GM12892 (cell line): ENCODE measurements around the gene SDK2.

Experiments
- POLR2A ChIP-seq: IDR thresholded peaks from 2 replicates; pipeline ENCODE4 v1.6.1; 2011; ENCODE audit warnings: low read depth, low read length, control low read depth
- POLR2AphosphoS5 ChIP-seq: IDR thresholded peaks from 2 replicates; pipeline ENCODE4 v1.6.1; 2011; ENCODE audit warnings: low read depth, low read length, control low read depth
- TAF1 ChIP-seq: IDR thresholded peaks from 2 replicates; pipeline ENCODE4 v1.6.1; 2011; ENCODE audit warnings: low read depth, mild to moderate bottlenecking, control low read depth, low read length, borderline replicate concordance

DNA sequence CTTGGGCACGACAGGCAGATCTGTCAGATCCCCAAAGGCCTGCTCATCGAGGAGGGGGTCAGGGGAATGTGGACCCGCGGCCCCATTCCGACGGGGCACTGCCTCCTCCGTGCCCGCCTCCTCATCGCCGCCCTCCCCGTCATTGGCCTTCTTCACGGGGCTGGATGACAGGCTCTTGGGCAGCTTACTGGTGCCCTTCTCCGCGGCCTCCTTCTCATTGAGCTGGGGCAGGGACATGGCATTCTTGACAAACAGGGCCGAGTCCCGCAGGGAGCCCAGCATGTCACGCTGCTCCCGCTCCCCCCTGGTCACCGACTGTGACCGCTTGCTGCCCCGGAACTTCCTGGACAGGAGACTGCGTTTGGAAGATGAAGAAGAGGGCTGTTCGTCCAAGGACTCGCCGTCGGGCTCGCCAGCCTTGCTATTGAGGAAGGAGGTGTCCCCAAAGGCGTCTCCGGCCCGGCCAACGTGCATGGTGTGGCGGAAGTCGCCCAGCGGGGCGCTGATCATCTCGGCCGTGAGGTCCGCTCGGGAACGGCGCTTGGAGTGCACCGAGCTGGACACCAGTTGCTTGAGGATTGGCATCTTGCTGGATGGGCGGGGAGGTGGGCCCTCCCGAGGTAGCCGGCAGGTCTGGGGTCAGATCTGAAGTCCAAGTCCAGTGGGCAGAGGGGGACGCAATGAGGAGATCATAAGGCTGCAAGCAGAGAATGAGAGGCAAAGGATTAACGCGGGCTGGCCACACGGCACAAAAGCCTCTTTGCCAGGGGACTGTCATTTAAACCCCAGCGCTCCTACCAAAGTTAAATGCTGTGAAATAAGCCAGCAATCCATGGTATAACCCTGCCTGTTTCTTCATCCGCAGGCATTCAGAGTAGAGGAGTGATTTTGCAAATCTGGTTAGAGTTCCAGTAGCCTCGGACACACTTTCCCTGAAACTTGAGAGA is 358.1 kb downstream of the SDK2 start:
- TF ChIP-seq POLR2A = no peak
- TF ChIP-seq POLR2AphosphoS5 = no peak
- no peak for TF ChIP-seq TAF1
